ENCODE results near the gene UBE2D3. TPM values are rescaled to one million over a fixed set of nuclear protein-coding genes. Genes with fewer than 3 reads are reported as not detected.

Gene UBE2D3
- total RNA-seq, 4 donors from 2014 or later: 154 to 316 (median 267) TPM

GRCh38 chr4:102850370-102850769 is 23.0 kb upstream of the UBE2D3 start:
- intact Hi-C loops (cut with DNase I; ENCODE audit: low total_unique reads) (no loop called here), in situ Hi-C loops (cut with MboI; ENCODE audit: low pct_ligation_motif_present in 1 of 4, low pct_unique_long_range_greater_than_20kb in 1 of 4, low sequenced_read_pairs in 3 of 4) (no loop called here)
- no peaks in the 10 kb centered on the region for H3K9me3 ChIP-seq
- no peak for DNase-seq
- WGBS, 2 donors (ENCODE audit: low coverage in 1 of 2): 67 to 69% methylated on average over 2 of the region's 2 CpGs
- TF ChIP-seq EP300 (IDR thresholded peaks at IDR 0.05; ENCODE audit: low read depth): no peak
- TF ChIP-seq POLR2A (IDR thresholded peaks at IDR 0.05): no peak
- no peak for TF ChIP-seq POLR2AphosphoS5 (IDR thresholded peaks at IDR 0.05)
- TF ChIP-seq, protein P1, sequence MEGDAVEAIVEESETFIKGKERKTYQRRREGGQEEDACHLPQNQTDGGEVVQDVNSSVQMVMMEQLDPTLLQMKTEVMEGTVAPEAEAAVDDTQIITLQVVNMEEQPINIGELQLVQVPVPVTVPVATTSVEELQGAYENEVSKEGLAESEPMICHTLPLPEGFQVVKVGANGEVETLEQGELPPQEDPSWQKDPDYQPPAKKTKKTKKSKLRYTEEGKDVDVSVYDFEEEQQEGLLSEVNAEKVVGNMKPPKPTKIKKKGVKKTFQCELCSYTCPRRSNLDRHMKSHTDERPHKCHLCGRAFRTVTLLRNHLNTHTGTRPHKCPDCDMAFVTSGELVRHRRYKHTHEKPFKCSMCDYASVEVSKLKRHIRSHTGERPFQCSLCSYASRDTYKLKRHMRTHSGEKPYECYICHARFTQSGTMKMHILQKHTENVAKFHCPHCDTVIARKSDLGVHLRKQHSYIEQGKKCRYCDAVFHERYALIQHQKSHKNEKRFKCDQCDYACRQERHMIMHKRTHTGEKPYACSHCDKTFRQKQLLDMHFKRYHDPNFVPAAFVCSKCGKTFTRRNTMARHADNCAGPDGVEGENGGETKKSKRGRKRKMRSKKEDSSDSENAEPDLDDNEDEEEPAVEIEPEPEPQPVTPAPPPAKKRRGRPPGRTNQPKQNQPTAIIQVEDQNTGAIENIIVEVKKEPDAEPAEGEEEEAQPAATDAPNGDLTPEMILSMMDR (IDR thresholded peaks at IDR 0.05): no peak
- peaks cover 0 to 4% (median 0%) of the 10 kb centered on the region in 4 donors for H3K4me1 ChIP-seq
- H3K4me3 ChIP-seq: no peak overlapping the region
- no peaks in the 10 kb centered on the region for H3K36me3 ChIP-seq
- H3K27ac ChIP-seq: peak overlapping the region; percentile 23 to 49 (median 39)
- no peaks in the 10 kb centered on the region for H3K27me3 ChIP-seq

- Histone ChIP-seq H3K27me3 (no peaks in the 10 kb centered on the region), H3K36me3 (no peaks in the 10 kb centered on the region), H3K4me3 (no peak overlapping the region), H3K4me1 (peaks cover 0 to 4% (median 0%) of the 10 kb centered on the region in 4 donors), H3K9me3 (no peaks in the 10 kb centered on the region), H3K27ac (peak overlapping the region in 3 of 4 donors; percentile 23 to 49 (median 47))
- in situ Hi-C loops (cut with MboI; ENCODE audit: low pct_ligation_motif_present in 1 of 4, low pct_unique_long_range_greater_than_20kb in 1 of 4, low sequenced_read_pairs in 3 of 4): loop anchor here in 1 of 4 donors (25.0 kb wide), 1 partner anchor 163 kb away; the partner anchor contains the start of gene SLC9B1
- DNase-seq: no peak
- intact Hi-C loops (cut with DNase I; ENCODE audit: low total_unique reads): no loop called here
- 76 to 100% methylated on average over 2 to 3 of the region's 3 CpGs for WGBS, 2 donors (ENCODE audit: low coverage in 1 of 2)
- TF ChIP-seq EP300 (IDR thresholded peaks at IDR 0.05; ENCODE audit: low read depth): no peak
- TF ChIP-seq, protein P1 (IDR thresholded peaks at IDR 0.05): no peak
- TF ChIP-seq POLR2AphosphoS5 (IDR thresholded peaks at IDR 0.05): no peak
- TF ChIP-seq POLR2A (IDR thresholded peaks at IDR 0.05): no peak
These were observed 22.3 kb upstream of the UBE2D3 start for GRCh38 chr4:102849579-102850104.

DNA sequence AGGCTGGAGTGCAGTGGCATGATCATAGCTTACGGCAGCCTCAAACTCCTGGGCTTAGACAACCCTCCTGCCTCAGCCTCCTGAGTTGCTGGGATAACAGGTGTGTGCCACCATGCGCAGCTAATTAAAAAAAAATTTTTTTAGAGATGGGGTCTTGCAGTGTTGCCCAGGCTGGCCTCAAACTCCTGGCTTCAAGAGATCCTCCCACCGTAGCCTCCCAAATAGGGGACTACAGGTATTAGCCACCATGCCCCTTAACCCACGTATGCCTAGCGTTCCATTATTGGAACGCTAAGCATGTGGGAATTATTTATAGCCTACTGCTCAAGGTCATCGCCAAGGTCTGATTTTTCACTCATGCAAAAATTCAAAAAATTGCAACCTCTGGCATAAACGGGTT is 20.3 kb upstream of the UBE2D3 start:
- WGBS, 2 donors (ENCODE audit: low coverage in 1 of 2): 96 to 100% methylated on average over 4 to 8 of the region's 8 CpGs
- no peak overlapping the region for H3K4me3 ChIP-seq
- in situ Hi-C loops (cut with MboI; ENCODE audit: low pct_ligation_motif_present in 1 of 4, low pct_unique_long_range_greater_than_20kb in 1 of 4, low sequenced_read_pairs in 3 of 4): loop anchor here in 1 of 4 donors (25.0 kb wide), 1 partner anchor 165 kb away; the partner anchor contains the start of gene SLC9B1
- intact Hi-C loops (cut with DNase I; ENCODE audit: low total_unique reads): no loop called here
- H3K4me1 ChIP-seq: peaks cover 0 to 4% (median 0%) of the 10 kb centered on the region in 4 donors
- H3K27me3 ChIP-seq: no peaks in the 10 kb centered on the region
- H3K9me3 ChIP-seq: no peaks in the 10 kb centered on the region
- no peaks in the 10 kb centered on the region for H3K36me3 ChIP-seq
- no peak overlapping the region for H3K27ac ChIP-seq
- TF ChIP-seq POLR2AphosphoS5 (IDR thresholded peaks at IDR 0.05) (no peak), EP300 (IDR thresholded peaks at IDR 0.05; ENCODE audit: low read depth) (no peak), POLR2A (IDR thresholded peaks at IDR 0.05) (no peak)
- TF ChIP-seq, protein P1 (IDR thresholded peaks at IDR 0.05): no peak
- DNase-seq: no peak

DNA sequence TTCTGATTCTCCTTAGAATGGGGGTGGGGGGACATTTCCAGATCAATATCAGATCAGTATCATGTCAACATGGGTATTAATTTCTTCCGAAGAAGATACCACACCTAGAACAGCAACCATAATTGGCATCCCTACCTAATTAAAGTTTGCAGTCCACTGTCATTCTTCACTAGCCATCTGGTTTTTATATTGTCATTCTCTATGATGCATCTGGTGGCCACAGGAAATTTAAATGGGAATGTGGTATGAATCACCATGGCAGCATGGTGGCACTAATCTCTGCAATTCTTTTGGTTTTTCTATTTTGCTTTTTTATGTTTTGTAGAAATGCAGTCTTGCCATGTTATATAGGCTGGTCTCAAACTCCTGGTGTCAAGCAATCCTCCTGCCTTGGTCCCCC is 16.6 kb upstream of the UBE2D3 start:
- no peaks in the 10 kb centered on the region for H3K27me3 ChIP-seq
- intact Hi-C loops (cut with DNase I; ENCODE audit: low total_unique reads): no loop called here
- no peak overlapping the region for H3K27ac ChIP-seq
- no peaks in the 10 kb centered on the region for H3K9me3 ChIP-seq
- no peak overlapping the region for H3K4me3 ChIP-seq
- 97 to 100% methylated on average over 1 of the region's 1 CpG for WGBS, 2 donors (ENCODE audit: low coverage in 1 of 2)
- no peak for DNase-seq
- no peaks in the 10 kb centered on the region for H3K4me1 ChIP-seq
- in situ Hi-C loops (cut with MboI; ENCODE audit: low pct_ligation_motif_present in 1 of 4, low pct_unique_long_range_greater_than_20kb in 1 of 4, low sequenced_read_pairs in 3 of 4): loop anchor here in 1 of 4 donors (25.0 kb wide), 1 partner anchor 168 kb away; the partner anchor contains the start of gene SLC9B1
- no peaks in the 10 kb centered on the region for H3K36me3 ChIP-seq
- TF ChIP-seq POLR2AphosphoS5 (IDR thresholded peaks at IDR 0.05): no peak
- no peak for TF ChIP-seq EP300 (IDR thresholded peaks at IDR 0.05; ENCODE audit: low read depth)
- no peak for TF ChIP-seq POLR2A (IDR thresholded peaks at IDR 0.05)
- TF ChIP-seq, protein P1 (IDR thresholded peaks at IDR 0.05): no peak
